Right cardiac atrium (tissue), 5 donors: ENCODE results near the gene KYAT1. TPM values are rescaled to one million over a fixed set of nuclear protein-coding genes. Genes with fewer than 3 reads are reported as not detected.
"Not testable (repeated sequence)": the region's sequence is repeated elsewhere in the genome, so short reads cannot be mapped to it uniquely, and the experiment has no call there.

ENCODE experiments used
- ATAC-seq, 2 donors: fragments of 200-7000 bp; cut with Tn5 transposase; one replicate each; pipeline versions ENCODE4 v1.8.0 to v1.9.1; 2020; ENCODE audit warnings: moderate library complexity in 2 of 2, mild to moderate bottlenecking in 1 of 2
- DNase-seq, 3 donors: peaks; one replicate each; pipeline ENCODE4 v3.0.0-alpha.2; 2020
- H3K27ac ChIP-seq: one replicate; pipeline ENCODE4 v1.5.1; 2013; ENCODE audit warnings: mild to moderate bottlenecking, low read length, control low read depth, moderate library complexity
- H3K27me3 ChIP-seq: one replicate; pipeline ENCODE4 v1.6.1; 2013; ENCODE audit not compliant: control insufficient read depth, insufficient read depth
- H3K4me1 ChIP-seq: one replicate; pipeline ENCODE4 v1.6.1; 2013; ENCODE audit warnings: low read length; ENCODE audit not compliant: control insufficient read depth, insufficient read depth
- H3K4me3 ChIP-seq: one replicate; pipeline ENCODE4 v1.5.1; 2013; ENCODE audit warnings: low read length, control low read depth
- H3K9me3 ChIP-seq: one replicate; pipeline ENCODE4 v1.6.1; 2013; ENCODE audit warnings: low read length; ENCODE audit not compliant: control insufficient read depth
- WGBS: extraction: QIAGEN DNeasy Blood & Tissue Kit; methylation state at CpG from one replicate; pipeline ENCODE4 v1.1.7; 2013; 5-methylcytosine and 5-hydroxymethylcytosine counted together
- intact Hi-C, 4 donors: fragments of 100-400 bp; cut with DNase I; formaldehyde crosslinking; loops; one replicate each; pipeline versions ENCODE4 v1.11.0 to v1.14.0; 2022 to 2023
- polyA plus RNA-seq: library from polyadenylated mRNA; stranded (reverse); fragments of 200-250 nt; gene quantifications from one replicate; pipeline ENCODE4 v1.2.3, GENCODE V29; 2013
- total RNA-seq, 4 donors: library from RNA; stranded (reverse); fragmentation: NEBNext Ultra II Directional; extraction: Animal tissue kit (Norgen Biotek cat#: 25700); gene quantifications; one replicate each; pipeline ENCODE4 v1.2.1, GENCODE V29; 2021
- donor health status: healthy with polysubstance abuse.
- donor health status: DM: no; HTN: yes; CAD: no.
- donor health status: DM: no; HTN: no; CAD: no.
- donor health status: DM: no; HTN: yes; CAD: no; lungs with severe emphysema.
- donor health status: DM: yes; HTN: yes; CAD: no.

KYAT1 gene
- total and polyA plus RNA-seq, 5 donors, result 10.1 to 18.0 (median 14.7) TPM

- WGBS, result 94% methylated on average over 7 of the region's 7 CpGs
- DNase-seq, H3K4me3 ChIP-seq, intact Hi-C loops, H3K27me3 ChIP-seq, H3K9me3 ChIP-seq, H3K4me1 ChIP-seq, H3K27ac ChIP-seq, ATAC-seq: not testable (repeated sequence)
Measured at GRCh38 chr9:128858476-128858875, 23.3 kb downstream of the KYAT1 start.

DNA sequence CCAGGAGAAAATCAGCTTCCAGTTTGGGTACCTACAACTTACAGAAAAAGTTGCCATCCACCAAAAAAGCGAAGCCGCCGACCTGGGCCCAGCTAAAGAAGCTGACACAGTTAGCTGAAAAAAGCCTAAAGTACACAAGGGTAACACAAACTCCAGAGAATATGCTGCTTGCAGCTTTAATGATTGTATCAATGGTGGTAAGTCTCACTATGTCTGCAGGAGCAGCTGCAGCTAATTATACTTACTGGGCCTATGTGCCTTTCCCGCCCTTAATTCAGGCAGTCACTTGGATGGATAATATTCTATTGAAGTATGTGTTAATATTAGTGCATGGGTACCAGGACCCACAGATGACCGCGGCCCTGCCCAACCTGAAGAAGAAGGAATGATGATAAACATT, 27.3 kb downstream of the KYAT1 start:
- intact Hi-C loops, H3K27me3 ChIP-seq, ATAC-seq, H3K9me3 ChIP-seq, DNase-seq, H3K4me3 ChIP-seq, H3K4me1 ChIP-seq, H3K27ac ChIP-seq: not testable (repeated sequence)
- 95% methylated on average over 6 of the region's 6 CpGs for WGBS

- WGBS, result 89% methylated on average over 2 of the region's 2 CpGs
- H3K9me3 ChIP-seq, ATAC-seq, DNase-seq, H3K27ac ChIP-seq, H3K27me3 ChIP-seq, H3K4me1 ChIP-seq, H3K4me3 ChIP-seq, intact Hi-C loops: not testable (repeated sequence)
Measured at GRCh38 chr9:128852646-128853045, 29.1 kb downstream of the KYAT1 start.

GRCh38 chr9:128851779-128852600, 29.8 kb downstream of the KYAT1 start:
- WGBS, result 79% methylated on average over 10 of the region's 10 CpGs
- intact Hi-C loops, ATAC-seq: not testable (repeated sequence)

DNA sequence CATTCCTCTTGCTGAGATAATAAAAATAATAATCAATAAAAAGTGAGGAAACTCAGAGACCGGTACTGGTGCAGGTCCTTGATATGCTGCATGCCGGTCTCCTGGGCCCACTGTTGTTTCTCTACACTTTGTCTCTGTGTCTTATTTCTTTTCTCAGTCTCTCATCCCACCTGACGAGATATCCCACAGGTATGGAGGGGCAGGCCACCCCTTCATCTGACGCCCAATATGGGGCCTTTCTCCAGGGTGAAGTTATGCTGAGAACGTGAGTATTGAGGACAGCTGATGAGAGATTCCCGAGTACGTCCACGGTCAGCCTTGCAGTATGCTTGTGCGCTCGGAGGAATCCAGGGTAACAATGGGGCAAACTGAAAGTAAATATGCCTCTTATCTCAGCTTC, 30.7 kb downstream of the KYAT1 start:
- H3K4me1 ChIP-seq, H3K27me3 ChIP-seq, H3K9me3 ChIP-seq, ATAC-seq, H3K4me3 ChIP-seq, H3K27ac ChIP-seq, DNase-seq, intact Hi-C loops: not testable (repeated sequence)
- 92% methylated on average over 10 of the region's 10 CpGs for WGBS

More at GRCh38 chr9:128851779-128852600, 29.8 kb downstream of the KYAT1 start:
- not testable (repeated sequence) for H3K9me3 ChIP-seq, H3K27ac ChIP-seq, H3K4me1 ChIP-seq, H3K27me3 ChIP-seq, DNase-seq, H3K4me3 ChIP-seq

- no peak for ATAC-seq
- Histone ChIP-seq H3K9me3 (no peaks in the 10 kb centered on the region), H3K27me3 (no peaks in the 10 kb centered on the region), H3K27ac (no peak overlapping the region), H3K4me1 (no peaks in the 10 kb centered on the region), H3K4me3 (no peak overlapping the region)
- intact Hi-C loops, result no loop called here
- DNase-seq, result no peak
- 100% methylated on average over 1 of the region's 1 CpG for WGBS
Measured at GRCh38 chr9:128847803-128848202, 33.9 kb downstream of the KYAT1 start.

GRCh38 chr9:128846680-128847030, 35.1 kb downstream of the KYAT1 start:
- 93% methylated on average over 3 of the region's 3 CpGs for WGBS
- Histone ChIP-seq H3K4me1 (no peaks in the 10 kb centered on the region), H3K27me3 (no peaks in the 10 kb centered on the region), H3K27ac (no peak overlapping the region), H3K9me3 (no peaks in the 10 kb centered on the region), H3K4me3 (no peak overlapping the region)
- DNase-seq, result no peak
- intact Hi-C loops, result no loop called here
- ATAC-seq, result no peak

DNA sequence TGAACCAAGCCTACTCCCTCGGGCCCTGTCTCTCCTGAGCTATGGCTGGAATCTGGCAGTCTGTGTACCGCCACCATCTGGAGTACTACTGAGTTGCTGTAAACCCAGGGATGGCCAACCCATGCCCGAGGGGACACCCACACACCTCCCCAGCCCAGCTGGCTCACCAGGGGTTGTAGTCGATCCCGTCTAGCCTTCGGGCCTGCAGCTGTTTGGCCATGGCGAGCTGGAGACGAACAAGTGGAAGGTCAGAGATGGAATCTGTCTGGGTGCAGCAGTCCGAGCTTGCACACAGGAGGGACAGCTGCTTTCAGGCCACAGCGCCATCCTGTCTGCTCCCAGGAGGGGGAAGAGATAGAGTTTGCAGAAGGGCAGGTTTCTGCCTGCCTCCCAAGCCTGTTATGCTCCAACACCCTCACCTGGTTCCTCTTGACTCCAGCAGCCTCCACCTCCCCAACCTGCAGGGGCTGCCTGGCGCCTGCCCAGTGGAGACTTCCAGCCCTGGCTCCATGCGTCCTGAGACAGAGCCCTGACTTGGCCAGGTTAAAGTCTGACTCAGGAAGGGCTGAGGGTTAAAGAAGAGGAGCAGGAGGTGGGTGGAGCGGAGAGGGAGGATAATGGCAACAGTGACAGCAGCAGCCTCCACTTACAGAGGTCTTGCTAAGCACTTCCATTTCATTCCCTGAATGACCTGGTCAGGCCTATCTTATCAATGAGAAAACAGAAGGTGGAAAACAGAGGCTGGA, 36.4 kb downstream of the KYAT1 start:
- Histone ChIP-seq H3K27ac (no peak overlapping the region), H3K4me3 (no peak overlapping the region), H3K9me3 (no peaks in the 10 kb centered on the region), H3K4me1 (no peaks in the 10 kb centered on the region), H3K27me3 (no peaks in the 10 kb centered on the region)
- whole genome bisulfite sequencing, result 76% methylated on average over 13 of the region's 13 CpGs
- no peak for DNase-seq
- intact Hi-C loops, result no loop called here
- ATAC-seq, result no peak

DNA sequence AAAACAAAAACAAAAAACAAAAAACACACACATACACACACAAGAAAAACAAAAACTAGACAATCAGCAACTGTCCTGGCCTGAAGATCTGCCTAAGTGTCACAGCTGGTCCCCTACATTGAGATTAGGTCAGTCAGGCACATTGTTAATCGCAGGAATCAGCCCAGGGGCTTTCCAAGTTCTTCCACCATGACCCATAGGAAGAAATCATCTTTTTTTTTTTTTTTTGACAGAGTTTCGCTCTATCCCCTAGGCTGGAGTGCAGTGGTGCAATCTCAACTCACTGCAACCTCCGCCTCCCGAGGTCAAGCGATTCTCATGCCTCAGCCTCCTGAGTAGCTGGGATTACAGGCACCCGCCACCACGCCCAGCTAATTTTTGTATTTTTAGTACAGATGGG, 38.6 kb downstream of the KYAT1 start:
- ATAC-seq, intact Hi-C loops, DNase-seq, H3K4me3 ChIP-seq, H3K27me3 ChIP-seq, H3K27ac ChIP-seq, H3K4me1 ChIP-seq, H3K9me3 ChIP-seq: not testable (repeated sequence)
- 93% methylated on average over 7 of the region's 7 CpGs for WGBS

DNA sequence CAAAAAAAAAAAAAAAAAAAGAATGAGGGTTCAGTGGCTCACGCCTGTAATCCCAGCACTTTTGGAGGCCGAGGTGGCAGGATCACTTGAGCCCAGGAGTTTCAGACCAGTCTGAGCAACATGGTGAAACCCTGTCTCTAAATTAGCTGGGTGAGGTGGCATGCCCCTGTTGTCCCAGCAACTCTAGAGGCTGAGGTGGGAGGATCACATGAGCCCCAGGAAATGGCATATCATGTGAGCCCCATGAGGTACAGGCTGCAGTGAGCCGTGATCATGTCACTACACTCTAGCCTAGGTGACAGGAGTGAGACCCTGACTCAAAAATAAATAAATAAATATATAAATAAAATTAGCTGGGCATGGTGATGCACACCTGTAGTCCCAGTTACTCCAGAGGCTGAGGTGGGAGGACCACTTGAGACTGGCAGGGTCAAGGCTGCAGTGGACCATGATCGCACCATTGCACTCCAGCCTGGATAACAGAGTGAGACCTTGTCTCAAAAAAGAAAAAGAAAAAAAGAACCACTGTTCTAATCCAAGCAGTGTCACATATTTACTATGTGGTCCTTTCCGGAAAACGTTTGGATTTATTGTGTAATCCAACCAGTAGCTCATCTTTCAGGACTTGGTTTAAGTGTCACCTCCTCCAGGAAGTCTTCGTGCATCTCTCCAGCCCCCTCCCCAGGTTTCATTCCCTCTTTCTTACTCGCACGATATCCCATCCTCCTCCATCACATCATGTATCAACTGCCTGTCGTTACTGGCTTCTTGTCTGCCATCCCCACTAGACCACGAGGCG, 39.9 kb downstream of the KYAT1 start:
- WGBS, result 87% methylated on average over 12 of the region's 12 CpGs
- Histone ChIP-seq H3K27me3 (no peaks in the 10 kb centered on the region), H3K9me3 (no peaks in the 10 kb centered on the region), H3K4me1 (no peaks in the 10 kb centered on the region), H3K4me3 (no peak overlapping the region), H3K27ac (no peak overlapping the region)
- intact Hi-C loops, result no loop called here
- no peak for ATAC-seq
- DNase-seq, result no peak

DNA sequence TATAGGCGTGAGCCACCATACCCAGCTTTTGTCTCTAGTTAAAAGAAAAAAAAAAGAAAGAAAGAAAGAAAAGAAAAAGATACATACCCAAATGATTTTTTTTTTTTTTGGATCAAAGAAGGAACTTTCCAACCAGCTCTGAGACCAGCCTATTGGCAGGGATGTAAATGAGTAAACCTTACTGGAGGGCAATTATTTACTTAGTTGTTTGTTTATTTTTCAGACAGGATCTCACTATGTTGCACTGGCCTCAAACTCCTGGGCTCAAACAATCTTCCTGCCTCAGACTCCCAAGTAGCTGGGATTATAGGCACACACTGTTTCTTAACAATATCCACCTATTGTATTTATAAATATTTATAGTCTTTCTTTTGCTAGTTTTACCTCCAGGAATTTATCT, 41.2 kb downstream of the KYAT1 start:
- WGBS, result 93% methylated on average over 1 of the region's 1 CpG
- intact Hi-C loops, result no loop called here
- DNase-seq, result no peak
- Histone ChIP-seq H3K27me3 (no peaks in the 10 kb centered on the region), H3K4me3 (no peak overlapping the region), H3K9me3 (no peaks in the 10 kb centered on the region), H3K4me1 (no peaks in the 10 kb centered on the region), H3K27ac (no peak overlapping the region)
- ATAC-seq, result no peak
